CD4-positive, alpha-beta memory T cell (primary cell): ENCODE measurements around the gene RGL1. TPM values are rescaled to one million over a fixed set of nuclear protein-coding genes. Genes with fewer than 3 reads are reported as not detected.

ENCODE experiments used
- CTCF ChIA-PET: fragments of 350-600 bp; sonication (Branson Sonifier 250); formaldehyde crosslinking; loops from one replicate; lab custom pipeline; 2021; ENCODE audit warnings: inconsistent platforms; ENCODE audit not compliant: partially characterized antibody; lab: Charles Lee
- POLR2A ChIA-PET: fragments of 350-600 bp; sonication (Branson Sonifier 250); formaldehyde crosslinking; loops from one replicate; lab custom pipeline; 2021; ENCODE audit not compliant: partially characterized antibody; lab: Charles Lee
- DNase-seq, 5 donors: peaks; one replicate each; pipeline versions ENCODE4 v3.0.0 to v3.0.0-alpha.2; 2020 to 2022; ENCODE audit warnings: mixed read lengths in 1 of 5
- H3K27ac ChIP-seq: one replicate; pipeline ENCODE4 v1.7.0; 2013; ENCODE audit warnings: low read depth, low read length
- H3K27me3 ChIP-seq: 2 replicates; pipeline ENCODE4 v1.7.0; 2013; ENCODE audit warnings: mild to moderate bottlenecking, low read length, moderate library complexity; ENCODE audit not compliant: insufficient read depth
- H3K36me3 ChIP-seq: 2 replicates; pipeline ENCODE4 v1.7.0; 2013; ENCODE audit warnings: mild to moderate bottlenecking, low read length, moderate library complexity; ENCODE audit not compliant: insufficient read depth
- H3K4me1 ChIP-seq: 2 replicates; pipeline ENCODE4 v1.7.0; 2013; ENCODE audit warnings: mild to moderate bottlenecking, low read length, moderate library complexity; ENCODE audit not compliant: insufficient read depth
- H3K4me3 ChIP-seq, 2 donors: one replicate each; pipeline ENCODE4 v1.7.0; 2013; ENCODE audit warnings: low read length in 2 of 2, mild to moderate bottlenecking in 1 of 2
- H3K9me3 ChIP-seq, 2 donors: one replicate each; pipeline ENCODE4 v1.7.0; 2013; ENCODE audit warnings: low read length in 2 of 2, control low read depth in 1 of 2; ENCODE audit not compliant: control insufficient read depth in 1 of 2
- H3K27ac Mint-ChIP-seq, 7 donors: one replicate each; pipeline ENCODE4 v1.8.0; 2020 to 2021; ENCODE audit warnings: mixed read lengths in 7 of 7, mild to moderate bottlenecking in 6 of 7, inconsistent platforms in 3 of 7, moderate library complexity in 3 of 7
- H3K27me3 Mint-ChIP-seq, 2 donors: one replicate each; pipeline ENCODE4 v1.8.0; 2020 to 2021; ENCODE audit warnings: mixed read lengths in 2 of 2
- H3K36me3 Mint-ChIP-seq, 2 donors: one replicate each; pipeline ENCODE4 v1.8.0; 2020 to 2021; ENCODE audit warnings: mixed read lengths in 2 of 2, inconsistent platforms in 1 of 2, mild to moderate bottlenecking in 1 of 2
- H3K4me1 Mint-ChIP-seq, 4 donors: one replicate each; pipeline ENCODE4 v1.8.0; 2020 to 2021; ENCODE audit warnings: mixed read lengths in 4 of 4, mild to moderate bottlenecking in 1 of 4
- H3K4me3 Mint-ChIP-seq, 8 donors: one replicate each; pipeline ENCODE4 v1.8.0; 2020 to 2021; ENCODE audit warnings: mixed read lengths in 8 of 8, mild to moderate bottlenecking in 7 of 8, moderate library complexity in 6 of 8, inconsistent platforms in 3 of 8
- H3K9me3 Mint-ChIP-seq, 8 donors: one replicate each; pipeline ENCODE4 v1.8.0; 2020 to 2021; ENCODE audit warnings: mixed read lengths in 8 of 8, mild to moderate bottlenecking in 5 of 8, inconsistent platforms in 3 of 8, moderate library complexity in 1 of 8
- intact Hi-C: fragments of 100-400 bp; cut with micrococcal nuclease; formaldehyde crosslinking; loops from one replicate; pipeline ENCODE4 v1.15.1; 2023
- polyA plus RNA-seq, 2 donors: library from polyadenylated mRNA; unstranded; fragments of 300-500 nt; fragmentation: Illumina TruSeq; gene quantifications; one replicate each; pipeline ENCODE4 v1.2.3, GENCODE V29; 2021
- total RNA-seq, 2 experiments: library from RNA; stranded (reverse); gene quantifications; one replicate each; pipeline ENCODE4 v1.2.3, GENCODE V29; 2021

The RGL1 gene
- total and polyA plus RNA-seq, 4 experiments from 2014 or later = 2.3 to 5.3 (median 3.8) TPM

DNA sequence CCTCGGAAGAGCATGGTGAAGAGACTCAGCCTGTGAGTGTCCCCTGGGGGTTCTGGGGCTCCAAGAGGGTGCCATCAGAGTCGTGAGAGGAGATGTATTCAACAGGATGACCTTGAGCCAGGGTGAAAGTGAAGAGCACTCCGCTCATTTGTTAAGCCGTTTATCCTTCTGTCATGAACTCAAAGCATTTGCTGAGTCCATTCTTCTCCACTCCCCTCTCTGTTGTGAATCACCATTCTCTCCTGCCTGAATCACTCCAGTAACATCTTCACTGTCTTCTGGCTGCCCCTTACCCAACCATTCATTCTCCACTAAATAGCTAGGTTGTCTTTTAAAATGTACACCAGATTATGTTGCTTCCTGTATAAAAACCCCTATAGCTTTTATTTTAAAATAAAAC is 102.2 kb downstream of the RGL1 start:
- Histone ChIP-seq H3K27me3 (no peaks in the 10 kb centered on the region), H3K36me3 (no peaks in the 10 kb centered on the region), H3K27ac (no peak overlapping the region), H3K4me3 (no peak overlapping the region), H3K9me3 (no peaks in the 10 kb centered on the region), H3K4me1 (no peaks in the 10 kb centered on the region)
- intact Hi-C loops = no loop called here
- peaks cover 12 to 23% of the 10 kb centered on the region in 2 donors for H3K36me3 Mint-ChIP-seq
- H3K27ac Mint-ChIP-seq = peak overlapping the region in 1 of 7 donors; percentile 11
- ChIA-PET CTCF (interaction anchor here (1.1 to 1.5 kb wide), 4 partner anchors 10 to 253 kb away, joined by 3 to 8 read pairs (median 3); no protein-coding TSS in a partner anchor), POLR2A (no interaction called here)
- H3K27me3 Mint-ChIP-seq = no peaks in the 10 kb centered on the region
- H3K4me1 Mint-ChIP-seq = peaks cover 0 to 9% (median 0%) of the 10 kb centered on the region in 4 donors
- no peak for DNase-seq
- H3K9me3 Mint-ChIP-seq = peaks cover 0 to 2% (median 0%) of the 10 kb centered on the region in 8 donors
- no peak overlapping the region for H3K4me3 Mint-ChIP-seq

GRCh38 chr1:183908079-183908478 is 103.2 kb downstream of the RGL1 start:
- peaks cover 12 to 30% of the 10 kb centered on the region in 2 donors for H3K36me3 Mint-ChIP-seq
- no peak for DNase-seq
- H3K4me1 ChIP-seq = no peaks in the 10 kb centered on the region
- intact Hi-C loops = no loop called here
- H3K27ac Mint-ChIP-seq = no peak overlapping the region
- POLR2A ChIA-PET = no interaction called here
- H3K4me1 Mint-ChIP-seq = peaks cover 0 to 9% (median 0%) of the 10 kb centered on the region in 4 donors
- no peak overlapping the region for H3K4me3 Mint-ChIP-seq
- no peaks in the 10 kb centered on the region for H3K27me3 ChIP-seq
- H3K9me3 ChIP-seq = no peaks in the 10 kb centered on the region
- CTCF ChIA-PET = interaction anchor here (0.9 to 1.5 kb wide), 6 partner anchors 9 to 279 kb away, joined by 3 to 8 read pairs (median 3); no protein-coding TSS in a partner anchor
- peaks cover 0 to 2% (median 0%) of the 10 kb centered on the region in 8 donors for H3K9me3 Mint-ChIP-seq
- no peaks in the 10 kb centered on the region for H3K36me3 ChIP-seq
- H3K27ac ChIP-seq = no peak overlapping the region
- no peak overlapping the region for H3K4me3 ChIP-seq
- H3K27me3 Mint-ChIP-seq = no peaks in the 10 kb centered on the region

GRCh38 chr1:183909672-183910071 is 104.8 kb downstream of the RGL1 start:
- H3K4me3 ChIP-seq = no peak overlapping the region
- no peaks in the 10 kb centered on the region for H3K4me1 ChIP-seq
- Mint-ChIP-seq H3K4me3 (no peak overlapping the region), H3K9me3 (peaks cover 0 to 2% (median 0%) of the 10 kb centered on the region in 8 donors), H3K4me1 (peaks cover 0 to 9% (median 0%) of the 10 kb centered on the region in 4 donors), H3K36me3 (peaks cover 13 to 32% of the 10 kb centered on the region in 2 donors), H3K27ac (peak overlapping the region in 2 of 7 donors; percentile 8 to 25), H3K27me3 (no peaks in the 10 kb centered on the region)
- DNase-seq = no peak
- no peaks in the 10 kb centered on the region for H3K36me3 ChIP-seq
- no peaks in the 10 kb centered on the region for H3K9me3 ChIP-seq
- no peaks in the 10 kb centered on the region for H3K27me3 ChIP-seq
- POLR2A ChIA-PET = no interaction called here
- CTCF ChIA-PET = no interaction called here
- no peak overlapping the region for H3K27ac ChIP-seq
- intact Hi-C loops = no loop called here

DNA sequence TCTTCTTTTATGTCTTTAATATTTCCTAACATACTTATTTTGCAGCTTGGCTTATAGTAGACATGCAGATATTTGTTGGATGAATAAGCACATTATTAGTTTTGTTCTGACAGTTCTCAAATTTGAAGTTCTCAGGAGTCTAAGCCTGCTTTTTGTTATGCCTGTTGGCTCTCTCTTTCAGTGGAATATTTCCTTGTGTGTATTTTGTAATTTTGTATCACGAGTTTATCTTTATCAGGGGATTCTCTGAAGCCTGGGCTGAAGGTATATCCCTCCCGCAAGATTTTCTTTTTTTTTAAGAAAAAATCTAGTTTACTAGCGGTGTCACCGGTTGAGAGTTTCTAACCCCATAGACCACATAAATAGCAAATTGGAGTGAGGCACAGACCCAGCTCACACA is 105.9 kb downstream of the RGL1 start:
- intact Hi-C loops = no loop called here
- peaks cover 0 to 2% (median 0%) of the 10 kb centered on the region in 8 donors for H3K9me3 Mint-ChIP-seq
- ChIA-PET CTCF (interaction anchor here (1.9 kb wide), 1 partner anchor 255 kb away, joined by 5 read pairs; no protein-coding TSS in a partner anchor), POLR2A (no interaction called here)
- H3K27ac ChIP-seq = no peak overlapping the region
- H3K4me1 ChIP-seq = peaks cover 4% of the 10 kb centered on the region
- H3K4me3 Mint-ChIP-seq = no peak overlapping the region
- H3K27me3 Mint-ChIP-seq = no peaks in the 10 kb centered on the region
- H3K4me3 ChIP-seq = no peak overlapping the region
- H3K4me1 Mint-ChIP-seq = peaks cover under 1 to 13% (median 3%) of the 10 kb centered on the region in 4 donors
- DNase-seq = no peak
- H3K36me3 Mint-ChIP-seq = peaks cover 10 to 23% of the 10 kb centered on the region in 2 donors
- H3K27ac Mint-ChIP-seq = peak overlapping the region in 1 of 7 donors; percentile 38
- no peaks in the 10 kb centered on the region for H3K36me3 ChIP-seq
- no peaks in the 10 kb centered on the region for H3K9me3 ChIP-seq
- H3K27me3 ChIP-seq = no peaks in the 10 kb centered on the region

- CTCF ChIA-PET = interaction anchor here (1.9 kb wide), 1 partner anchor 256 kb away, joined by 5 read pairs; no protein-coding TSS in a partner anchor
- DNase-seq = no peak
- intact Hi-C loops = no loop called here
- POLR2A ChIA-PET = no interaction called here
- Histone ChIP-seq H3K9me3 (no peaks in the 10 kb centered on the region), H3K4me1 (peaks cover 5% of the 10 kb centered on the region), H3K27ac (no peak overlapping the region), H3K36me3 (no peaks in the 10 kb centered on the region), H3K27me3 (no peaks in the 10 kb centered on the region), H3K4me3 (no peak overlapping the region)
- Mint-ChIP-seq H3K36me3 (peaks cover 13 to 21% of the 10 kb centered on the region in 2 donors), H3K9me3 (peaks cover 0 to 2% (median 0%) of the 10 kb centered on the region in 8 donors), H3K27ac (no peak overlapping the region), H3K4me1 (peaks cover 5 to 17% (median 7%) of the 10 kb centered on the region in 4 donors), H3K4me3 (no peak overlapping the region), H3K27me3 (no peaks in the 10 kb centered on the region)
Measured at GRCh38 chr1:183911285-183911684, 106.4 kb downstream of the RGL1 start.

- no peaks in the 10 kb centered on the region for H3K36me3 ChIP-seq
- H3K27me3 ChIP-seq = no peaks in the 10 kb centered on the region
- peaks cover 11 to 12% of the 10 kb centered on the region in 2 donors for H3K36me3 Mint-ChIP-seq
- intact Hi-C loops = no loop called here
- peaks cover 5% of the 10 kb centered on the region for H3K4me1 ChIP-seq
- CTCF ChIA-PET = interaction anchor here (1.9 kb wide), 1 partner anchor 257 kb away, joined by 5 read pairs; no protein-coding TSS in a partner anchor
- H3K4me3 ChIP-seq = no peak overlapping the region
- no peak overlapping the region for H3K27ac ChIP-seq
- no peaks in the 10 kb centered on the region for H3K27me3 Mint-ChIP-seq
- no peak for DNase-seq
- no peak overlapping the region for H3K27ac Mint-ChIP-seq
- no peaks in the 10 kb centered on the region for H3K9me3 ChIP-seq
- H3K4me3 Mint-ChIP-seq = no peak overlapping the region
- POLR2A ChIA-PET = no interaction called here
- H3K4me1 Mint-ChIP-seq = peaks cover 8 to 21% (median 10%) of the 10 kb centered on the region in 4 donors
- H3K9me3 Mint-ChIP-seq = peaks cover 0 to 3% (median 0%) of the 10 kb centered on the region in 8 donors
Measured at GRCh38 chr1:183912265-183912886, 107.5 kb downstream of the RGL1 start.

DNA sequence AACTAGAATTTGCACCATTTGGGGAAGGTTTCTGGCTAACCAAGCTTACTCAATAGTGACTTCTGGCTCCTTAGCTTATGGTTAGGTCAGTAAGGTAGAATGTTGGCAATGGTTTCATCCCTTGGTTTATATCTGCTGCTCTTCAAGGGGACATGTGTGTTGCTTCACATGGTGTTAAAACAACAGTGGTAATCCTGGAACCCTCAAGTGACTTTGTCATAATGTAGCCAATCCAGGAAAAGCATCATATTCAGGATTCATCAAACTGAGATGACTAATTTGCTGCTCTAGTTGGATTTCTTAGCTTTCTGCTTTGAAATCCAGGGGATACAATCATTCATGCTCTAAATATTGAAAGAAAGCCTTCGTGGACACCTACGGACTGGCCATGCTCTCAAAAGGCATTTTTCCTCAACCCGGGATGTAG is 108.7 kb downstream of the RGL1 start:
- no peak for DNase-seq
- Histone ChIP-seq H3K27ac (no peak overlapping the region), H3K27me3 (no peaks in the 10 kb centered on the region), H3K4me1 (peaks cover 5% of the 10 kb centered on the region), H3K36me3 (no peaks in the 10 kb centered on the region), H3K4me3 (no peak overlapping the region), H3K9me3 (no peaks in the 10 kb centered on the region)
- CTCF ChIA-PET = interaction anchor here (0.9 to 5.4 kb wide), 6 partner anchors 11 to 309 kb away, joined by 3 to 235 read pairs (median 27); partner anchors contain the start of gene APOBEC4
- H3K4me1 Mint-ChIP-seq = peaks cover 8 to 21% (median 10%) of the 10 kb centered on the region in 4 donors
- peaks cover 0 to 3% (median 0%) of the 10 kb centered on the region in 8 donors for H3K9me3 Mint-ChIP-seq
- H3K27me3 Mint-ChIP-seq = no peaks in the 10 kb centered on the region
- H3K4me3 Mint-ChIP-seq = no peak overlapping the region
- H3K36me3 Mint-ChIP-seq = peaks cover 8 to 11% of the 10 kb centered on the region in 2 donors
- no peak overlapping the region for H3K27ac Mint-ChIP-seq
- intact Hi-C loops = no loop called here
- POLR2A ChIA-PET = no interaction called here
